ENCODE data around the gene MXD1. TPM values are rescaled to one million over a fixed set of nuclear protein-coding genes. Genes with fewer than 3 reads are reported as not detected.

Gene MXD1
- total RNA-seq, 1 donor from 2014 or later = 3.3 TPM

- no peak overlapping the region for H3K4me3 Mint-ChIP-seq (ENCODE audit: unreplicated experiment)
- peaks cover 28% of the 10 kb centered on the region for H3K36me3 Mint-ChIP-seq (ENCODE audit: low read depth, unreplicated experiment)
- DNase-seq (ENCODE audit: low spot score) = no peak
- H3K27me3 Mint-ChIP-seq (ENCODE audit: unreplicated experiment) = no peaks in the 10 kb centered on the region
- H3K27ac Mint-ChIP-seq (ENCODE audit: unreplicated experiment) = no peak overlapping the region
- no peaks in the 10 kb centered on the region for H3K9me3 Mint-ChIP-seq (ENCODE audit: unreplicated experiment)
- TF ChIP-seq CTCF (IDR thresholded peaks at IDR 0.05; ENCODE audit: unreplicated experiment) = no peak
- peaks cover 24% of the 10 kb centered on the region for H3K4me1 Mint-ChIP-seq (ENCODE audit: unreplicated experiment)
Measured at GRCh38 chr2:69933839-69934613, 19.1 kb downstream of the MXD1 start.

GRCh38 chr2:69934614-69934908, 19.7 kb downstream of the MXD1 start:
- no peak overlapping the region for H3K27ac Mint-ChIP-seq (ENCODE audit: unreplicated experiment)
- DNase-seq (ENCODE audit: low spot score) = no peak
- H3K27me3 Mint-ChIP-seq (ENCODE audit: unreplicated experiment) = no peaks in the 10 kb centered on the region
- no peak for TF ChIP-seq CTCF (IDR thresholded peaks at IDR 0.05; ENCODE audit: unreplicated experiment)
- peaks cover 30% of the 10 kb centered on the region for H3K36me3 Mint-ChIP-seq (ENCODE audit: low read depth, unreplicated experiment)
- H3K4me1 Mint-ChIP-seq (ENCODE audit: unreplicated experiment) = peaks cover 24% of the 10 kb centered on the region
- H3K9me3 Mint-ChIP-seq (ENCODE audit: unreplicated experiment) = no peaks in the 10 kb centered on the region
- no peak overlapping the region for H3K4me3 Mint-ChIP-seq (ENCODE audit: unreplicated experiment)

GRCh38 chr2:69935011-69935410, 20.1 kb downstream of the MXD1 start:
- H3K4me1 Mint-ChIP-seq (ENCODE audit: unreplicated experiment) = peaks cover 24% of the 10 kb centered on the region
- no peak overlapping the region for H3K27ac Mint-ChIP-seq (ENCODE audit: unreplicated experiment)

GRCh38 chr2:69936906-69937305, 22.0 kb downstream of the MXD1 start:
- Mint-ChIP-seq H3K4me1 (ENCODE audit: unreplicated experiment) (peaks cover 21% of the 10 kb centered on the region), H3K27me3 (ENCODE audit: unreplicated experiment) (no peaks in the 10 kb centered on the region), H3K9me3 (ENCODE audit: unreplicated experiment) (no peaks in the 10 kb centered on the region), H3K36me3 (ENCODE audit: low read depth, unreplicated experiment) (peaks cover 30% of the 10 kb centered on the region), H3K27ac (ENCODE audit: unreplicated experiment) (no peak overlapping the region), H3K4me3 (ENCODE audit: unreplicated experiment) (no peak overlapping the region)
- no peak for DNase-seq (ENCODE audit: low spot score)
- no peak for TF ChIP-seq CTCF (IDR thresholded peaks at IDR 0.05; ENCODE audit: unreplicated experiment)

More at GRCh38 chr2:69935011-69935410, 20.1 kb downstream of the MXD1 start:
- no peak overlapping the region for H3K4me3 Mint-ChIP-seq (ENCODE audit: unreplicated experiment)
- no peak for DNase-seq (ENCODE audit: low spot score)
- TF ChIP-seq CTCF (IDR thresholded peaks at IDR 0.05; ENCODE audit: unreplicated experiment) = no peak
- no peaks in the 10 kb centered on the region for H3K9me3 Mint-ChIP-seq (ENCODE audit: unreplicated experiment)
- H3K36me3 Mint-ChIP-seq (ENCODE audit: low read depth, unreplicated experiment) = peaks cover 30% of the 10 kb centered on the region
- no peaks in the 10 kb centered on the region for H3K27me3 Mint-ChIP-seq (ENCODE audit: unreplicated experiment)

- H3K36me3 Mint-ChIP-seq (ENCODE audit: low read depth, unreplicated experiment) = peaks cover 30% of the 10 kb centered on the region
- H3K9me3 Mint-ChIP-seq (ENCODE audit: unreplicated experiment) = no peaks in the 10 kb centered on the region
- TF ChIP-seq CTCF (IDR thresholded peaks at IDR 0.05; ENCODE audit: unreplicated experiment) = no peak
- no peak for DNase-seq (ENCODE audit: low spot score)
- no peak overlapping the region for H3K27ac Mint-ChIP-seq (ENCODE audit: unreplicated experiment)
- no peaks in the 10 kb centered on the region for H3K27me3 Mint-ChIP-seq (ENCODE audit: unreplicated experiment)
- peak overlapping the region; percentile 48 for H3K4me3 Mint-ChIP-seq (ENCODE audit: unreplicated experiment)
- peaks cover 17% of the 10 kb centered on the region for H3K4me1 Mint-ChIP-seq (ENCODE audit: unreplicated experiment)
Measured at GRCh38 chr2:69937968-69938367, 23.1 kb downstream of the MXD1 start.

All from endothelial cell (in vitro differentiated cells).